Body of pancreas (tissue), 4 donors: Measurements from ENCODE around the gene IL37.

ENCODE experiments used
- POLR2A ChIP-seq, 3 donors: fragments of 450-650 bp; IDR thresholded peaks; one replicate each; pipeline ENCODE4 v1.6.1; 2016; ENCODE audit warnings: antibody characterized with exemption in 3 of 3, mild to moderate bottlenecking in 2 of 3
- TF ChIP-seq, protein P1 (sequence below), 7 experiments: fragments of 450-650 bp in 4 of 7; fragments of 200-600 bp in 3 of 7; sonication (generic) in 3 of 7; IDR thresholded peaks; one replicate each; pipeline ENCODE4 v1.5.1; 2016 to 2019; ENCODE audit warnings: antibody characterized with exemption in 7 of 7

DNA sequence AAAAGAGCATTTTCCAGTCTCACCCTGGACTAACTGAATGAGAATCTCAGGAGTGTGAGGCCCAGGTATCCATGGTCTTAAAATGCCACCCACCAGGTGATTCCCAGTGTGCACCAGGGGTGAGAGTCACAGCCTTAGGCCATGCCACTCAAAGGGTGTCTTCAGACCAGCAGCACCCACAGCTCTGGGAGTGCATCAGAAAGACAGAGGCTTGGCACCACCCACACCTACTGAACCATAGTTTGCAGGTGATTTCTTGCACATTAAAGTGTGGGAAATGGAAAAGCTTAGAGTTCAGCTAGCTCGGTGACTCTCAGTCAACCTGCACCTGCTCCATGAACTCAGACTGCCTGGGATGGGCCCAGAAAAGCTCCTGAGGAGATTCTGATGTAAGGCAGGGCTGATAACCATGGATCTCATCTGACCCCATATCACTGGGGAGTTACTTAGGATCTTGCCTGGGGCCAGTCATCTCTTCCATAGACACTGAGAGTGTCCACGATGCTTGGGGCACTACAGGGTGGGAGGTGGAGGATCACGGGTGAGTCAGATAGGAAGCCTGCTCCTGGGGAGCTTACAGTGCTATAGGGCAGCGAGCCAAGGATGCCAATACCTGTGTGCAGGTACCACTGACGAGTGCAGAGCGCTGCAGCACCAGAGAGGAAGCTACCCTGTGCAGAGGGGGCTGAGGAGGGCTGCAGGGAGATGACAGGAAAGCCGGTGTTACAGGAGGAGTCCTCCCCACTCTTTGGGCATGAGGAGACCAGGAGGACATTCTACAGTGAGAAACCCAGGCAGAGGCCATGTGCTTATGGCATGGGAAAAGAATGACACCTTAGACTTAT lies 4.6 kb downstream of the IL37 start:
- no peak for TF ChIP-seq POLR2A (IDR thresholded peaks at IDR 0.05)
- TF ChIP-seq, protein P1, sequence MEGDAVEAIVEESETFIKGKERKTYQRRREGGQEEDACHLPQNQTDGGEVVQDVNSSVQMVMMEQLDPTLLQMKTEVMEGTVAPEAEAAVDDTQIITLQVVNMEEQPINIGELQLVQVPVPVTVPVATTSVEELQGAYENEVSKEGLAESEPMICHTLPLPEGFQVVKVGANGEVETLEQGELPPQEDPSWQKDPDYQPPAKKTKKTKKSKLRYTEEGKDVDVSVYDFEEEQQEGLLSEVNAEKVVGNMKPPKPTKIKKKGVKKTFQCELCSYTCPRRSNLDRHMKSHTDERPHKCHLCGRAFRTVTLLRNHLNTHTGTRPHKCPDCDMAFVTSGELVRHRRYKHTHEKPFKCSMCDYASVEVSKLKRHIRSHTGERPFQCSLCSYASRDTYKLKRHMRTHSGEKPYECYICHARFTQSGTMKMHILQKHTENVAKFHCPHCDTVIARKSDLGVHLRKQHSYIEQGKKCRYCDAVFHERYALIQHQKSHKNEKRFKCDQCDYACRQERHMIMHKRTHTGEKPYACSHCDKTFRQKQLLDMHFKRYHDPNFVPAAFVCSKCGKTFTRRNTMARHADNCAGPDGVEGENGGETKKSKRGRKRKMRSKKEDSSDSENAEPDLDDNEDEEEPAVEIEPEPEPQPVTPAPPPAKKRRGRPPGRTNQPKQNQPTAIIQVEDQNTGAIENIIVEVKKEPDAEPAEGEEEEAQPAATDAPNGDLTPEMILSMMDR (IDR thresholded peaks at IDR 0.05), result no peak
